GM15510 (cell line): ENCODE results near the gene YPEL3.

Source experiments
- POLR2A ChIP-seq: IDR thresholded peaks from 3 replicates; pipeline ENCODE4 v1.6.1; 2011; ENCODE audit warnings: borderline replicate concordance; ENCODE audit not compliant: insufficient read length; ENCODE audit errors: extremely low read depth

The YPEL3 gene

DNA sequence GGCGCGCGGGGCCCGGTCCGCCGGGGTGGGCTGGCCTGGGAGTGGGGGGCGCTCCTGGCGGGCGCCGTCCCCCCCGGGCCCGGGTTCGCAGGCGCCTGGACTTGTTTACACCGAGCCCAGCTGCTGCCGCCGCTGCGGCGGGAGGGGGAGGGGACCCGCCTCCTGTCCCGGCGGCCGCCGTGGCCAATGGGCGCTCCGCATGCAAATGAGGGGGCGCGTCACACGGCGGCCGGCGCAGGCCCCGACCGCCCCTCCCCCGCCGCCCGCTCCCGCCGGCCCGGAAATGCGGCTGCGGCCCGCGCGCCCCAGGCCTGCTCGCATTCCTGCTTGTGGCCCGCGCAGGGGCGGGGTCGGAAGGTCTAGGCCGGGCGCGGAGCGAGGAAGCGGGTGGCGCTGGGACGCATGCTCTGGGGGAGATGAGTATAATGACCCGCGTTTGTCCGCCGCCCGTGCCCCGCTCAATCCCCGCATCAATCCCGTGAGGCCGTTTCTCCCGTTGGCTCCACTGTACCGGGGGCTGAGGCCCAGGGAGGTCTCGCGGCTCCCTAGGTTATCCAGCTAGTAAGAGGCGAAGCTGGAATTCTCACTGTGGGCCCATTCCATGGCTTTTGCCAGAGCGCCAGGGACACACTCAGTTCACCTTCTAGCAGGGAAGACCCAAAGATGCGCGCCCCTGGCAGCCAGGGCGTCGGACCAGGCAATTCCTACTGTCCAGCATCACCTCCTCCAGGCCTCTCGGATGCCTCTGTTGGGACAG lies at the start of gene YPEL3:
YPEL3 (minus strand) TSS at position 109 of the 757 bp plus-strand sequence. CDS start 731 bp downstream, outside the sequence.
- TF ChIP-seq POLR2A = peak; percentile 72

GRCh38 chr16:30145657-30146056 lies 49.6 kb upstream of the YPEL3 start:
- TF ChIP-seq POLR2A = no peak

GRCh38 chr16:30144917-30145316 lies 48.9 kb upstream of the YPEL3 start:
- TF ChIP-seq POLR2A = no peak

GRCh38 chr16:30144017-30144416 lies 48.0 kb upstream of the YPEL3 start:
- no peak for TF ChIP-seq POLR2A

- TF ChIP-seq POLR2A = no peak
These were observed 47.3 kb upstream of the YPEL3 start for GRCh38 chr16:30143347-30143702.

DNA sequence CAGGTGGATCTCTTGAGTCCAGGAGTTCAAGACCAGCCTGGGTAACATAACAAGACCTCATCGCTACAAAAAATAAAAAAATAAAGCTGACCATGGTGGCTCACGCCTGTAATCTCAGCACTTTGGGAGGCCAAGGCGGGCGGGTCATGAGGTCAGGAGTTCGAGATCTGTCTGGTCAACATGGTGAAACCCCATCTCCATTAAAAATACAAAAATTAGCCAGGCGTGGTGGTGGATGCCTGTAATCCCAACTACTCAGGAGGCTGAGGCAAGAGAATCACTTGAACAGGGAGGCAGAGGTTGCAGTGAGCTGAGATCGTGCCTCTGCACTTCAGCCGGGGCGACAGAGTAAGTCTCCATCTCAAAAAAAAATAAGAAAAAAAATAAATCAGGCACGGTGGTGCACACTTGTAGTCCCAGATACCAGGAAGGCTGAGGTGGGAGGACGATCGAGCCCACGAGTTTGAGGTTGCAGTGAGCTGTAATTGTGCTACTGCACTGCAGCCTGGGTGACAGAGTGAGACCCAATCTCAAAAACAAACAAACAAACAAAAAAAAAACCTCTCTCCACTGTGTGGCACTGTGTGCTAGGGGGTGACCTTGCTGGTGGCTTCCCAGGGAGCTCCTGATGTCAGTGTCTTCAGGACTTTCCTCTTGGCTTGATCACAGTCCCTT lies 46.8 kb upstream of the YPEL3 start:
- TF ChIP-seq POLR2A = no peak

GRCh38 chr16:30141750-30142149 lies 45.7 kb upstream of the YPEL3 start:
- no peak for TF ChIP-seq POLR2A

- no peak for TF ChIP-seq POLR2A
These were observed 43.8 kb upstream of the YPEL3 start for GRCh38 chr16:30139583-30140481.

GRCh38 chr16:30137897-30138296 lies 41.9 kb upstream of the YPEL3 start:
- TF ChIP-seq POLR2A = no peak

GRCh38 chr16:30136971-30137605 lies 41.1 kb upstream of the YPEL3 start:
- TF ChIP-seq POLR2A = no peak

- no peak for TF ChIP-seq POLR2A
These were observed 36.6 kb upstream of the YPEL3 start for GRCh38 chr16:30132591-30132990.

- TF ChIP-seq POLR2A = no peak
These were observed 36.0 kb upstream of the YPEL3 start for GRCh38 chr16:30131869-30132475.

DNA sequence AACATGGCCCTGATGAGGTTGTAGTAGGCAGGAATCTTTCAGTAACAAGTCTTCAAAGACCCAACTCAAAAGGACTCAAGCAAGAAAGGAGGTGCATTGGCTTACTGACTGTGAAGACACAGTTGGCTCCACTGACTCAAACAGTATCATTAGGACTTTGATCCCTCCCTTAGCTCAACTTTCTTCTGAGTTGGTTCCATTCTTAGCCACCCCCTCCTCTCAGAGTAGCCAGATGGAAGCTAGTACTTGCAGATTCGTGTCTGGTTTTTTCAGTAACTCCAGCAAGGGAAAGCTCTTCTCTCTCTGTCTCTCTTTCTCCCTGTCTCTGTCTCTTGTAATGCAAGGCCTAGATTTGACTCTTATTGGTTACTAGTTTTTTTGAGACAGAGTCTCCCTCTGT lies 32.0 kb upstream of the YPEL3 start:
- no peak for TF ChIP-seq POLR2A

DNA sequence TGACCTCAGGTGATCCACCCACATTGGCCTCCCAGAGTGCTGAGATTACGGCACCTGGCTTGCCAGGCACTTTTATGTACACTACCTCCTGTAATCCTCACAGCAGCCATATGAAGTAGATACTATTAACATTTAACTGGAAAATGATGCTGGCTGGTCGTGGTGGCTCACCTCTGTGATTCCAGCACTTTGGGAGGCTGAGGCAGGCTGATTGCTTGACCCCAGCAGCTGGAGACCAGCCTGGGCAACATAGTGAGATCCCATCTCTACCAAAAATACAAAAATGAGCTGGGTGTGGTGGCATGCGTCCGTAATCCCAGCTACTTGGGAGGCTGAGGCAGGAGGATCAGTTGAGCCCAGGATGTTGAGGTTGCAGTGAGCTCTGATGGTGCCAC lies 29.0 kb upstream of the YPEL3 start:
- no peak for TF ChIP-seq POLR2A

GRCh38 chr16:30122604-30123160 lies 26.7 kb upstream of the YPEL3 start:
- no peak for TF ChIP-seq POLR2A
